Stimulated activated CD4-positive, alpha-beta T cell treated with anti-CD3 and anti-CD28 coated beads, TNF-alpha, amount 100 ng/mL, for 24 hours (primary cell): ENCODE data around the gene CYP3A7.
"Not testable (repeated sequence)": the region's sequence is repeated elsewhere in the genome, so short reads cannot be mapped to it uniquely, and the experiment has no call there.

Experiments
- DNase-seq, 3 experiments: peaks; one replicate each; pipeline ENCODE4 v3.0.0-alpha.2; 2020; ENCODE audit warnings: low read depth in 3 of 3

Gene CYP3A7

DNA sequence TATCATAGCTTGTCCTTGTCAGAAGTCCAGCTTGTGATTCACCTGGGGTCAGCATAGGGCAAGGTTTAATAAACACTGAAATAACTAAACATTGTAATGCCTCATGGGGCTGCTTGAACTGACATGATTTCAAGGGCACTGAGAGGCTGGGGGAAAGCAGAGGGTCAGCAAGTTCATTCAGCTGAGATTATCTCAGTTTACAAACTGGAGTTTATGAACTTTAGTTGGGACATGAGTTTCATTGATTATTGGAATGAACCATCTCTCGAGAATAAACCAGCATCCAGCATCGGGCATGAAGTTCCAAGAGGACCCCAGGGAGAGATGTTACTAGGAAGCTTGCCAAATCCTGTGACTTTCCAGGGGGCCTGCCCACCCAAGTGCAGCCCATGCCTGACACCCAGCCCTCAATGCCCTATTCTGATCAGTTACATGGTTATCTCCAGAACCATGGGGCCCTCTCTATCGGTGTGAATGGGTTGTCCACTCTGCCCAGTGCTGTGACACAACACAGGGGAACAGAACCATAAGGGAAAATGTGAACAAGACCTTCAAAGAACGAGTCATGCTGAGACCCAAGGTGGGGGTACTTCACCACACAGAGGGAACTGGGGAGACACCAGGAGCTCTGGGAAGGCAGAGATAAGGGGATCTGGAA is 7.9 kb upstream of the CYP3A7 start:
- no peak for DNase-seq

DNA sequence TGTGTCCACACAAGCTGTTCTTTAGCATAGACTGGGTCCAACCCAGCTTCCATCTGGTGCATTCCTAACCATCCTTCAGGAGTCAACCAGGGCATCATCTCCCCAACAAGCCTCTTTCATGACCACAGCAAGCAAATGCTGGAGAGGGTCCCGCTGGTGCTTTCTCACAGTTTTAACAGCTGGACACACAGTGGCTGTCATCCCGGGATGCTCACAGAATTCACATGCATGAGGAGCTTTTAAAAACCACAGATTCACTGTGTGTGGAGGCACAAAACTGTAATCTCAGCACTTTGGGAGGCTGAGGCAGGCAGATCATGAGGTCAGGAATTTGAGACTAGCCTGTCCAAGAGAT is 6.4 kb upstream of the CYP3A7 start:
- DNase-seq = no peak

DNA sequence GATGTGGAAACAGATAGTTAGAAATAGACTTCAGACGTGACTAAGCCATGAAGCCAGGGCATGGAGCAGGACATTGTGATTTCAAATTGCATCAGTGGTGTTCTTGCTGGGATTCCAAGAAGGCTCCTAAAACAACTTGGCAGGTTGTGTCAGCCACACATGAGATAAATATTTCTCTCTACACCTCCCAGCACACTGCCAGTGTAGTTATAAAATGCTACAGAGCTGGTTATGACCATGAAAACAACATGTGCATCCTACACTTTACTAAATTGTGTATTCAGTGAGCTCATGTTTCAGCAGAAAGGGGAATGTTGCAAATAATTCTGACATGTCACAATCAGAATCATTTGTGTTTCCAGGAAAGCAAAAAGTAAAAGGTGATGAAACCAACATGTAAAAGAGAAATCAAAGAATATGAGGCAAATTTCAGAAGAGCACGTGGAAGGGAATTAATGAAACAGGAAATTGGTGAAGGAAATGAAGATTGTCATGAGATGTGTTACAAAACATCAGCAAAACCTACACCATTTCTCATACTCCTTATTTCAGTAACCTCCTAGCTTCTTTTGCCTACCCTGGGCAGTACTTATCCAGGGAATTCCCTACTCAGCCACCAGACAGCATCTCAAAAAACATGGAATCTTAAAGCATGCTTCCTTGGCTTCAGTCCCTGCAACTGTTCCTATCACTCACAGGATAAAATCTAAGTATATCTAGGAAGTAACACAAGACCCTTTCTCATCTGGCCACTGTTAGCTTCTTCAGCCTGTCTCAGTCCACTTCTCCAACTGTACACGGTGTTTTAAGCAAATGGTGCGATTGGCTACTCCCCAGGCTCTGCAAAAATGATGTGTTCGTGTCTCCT is 5.8 kb upstream of the CYP3A7 start:
- no peak for DNase-seq

DNA sequence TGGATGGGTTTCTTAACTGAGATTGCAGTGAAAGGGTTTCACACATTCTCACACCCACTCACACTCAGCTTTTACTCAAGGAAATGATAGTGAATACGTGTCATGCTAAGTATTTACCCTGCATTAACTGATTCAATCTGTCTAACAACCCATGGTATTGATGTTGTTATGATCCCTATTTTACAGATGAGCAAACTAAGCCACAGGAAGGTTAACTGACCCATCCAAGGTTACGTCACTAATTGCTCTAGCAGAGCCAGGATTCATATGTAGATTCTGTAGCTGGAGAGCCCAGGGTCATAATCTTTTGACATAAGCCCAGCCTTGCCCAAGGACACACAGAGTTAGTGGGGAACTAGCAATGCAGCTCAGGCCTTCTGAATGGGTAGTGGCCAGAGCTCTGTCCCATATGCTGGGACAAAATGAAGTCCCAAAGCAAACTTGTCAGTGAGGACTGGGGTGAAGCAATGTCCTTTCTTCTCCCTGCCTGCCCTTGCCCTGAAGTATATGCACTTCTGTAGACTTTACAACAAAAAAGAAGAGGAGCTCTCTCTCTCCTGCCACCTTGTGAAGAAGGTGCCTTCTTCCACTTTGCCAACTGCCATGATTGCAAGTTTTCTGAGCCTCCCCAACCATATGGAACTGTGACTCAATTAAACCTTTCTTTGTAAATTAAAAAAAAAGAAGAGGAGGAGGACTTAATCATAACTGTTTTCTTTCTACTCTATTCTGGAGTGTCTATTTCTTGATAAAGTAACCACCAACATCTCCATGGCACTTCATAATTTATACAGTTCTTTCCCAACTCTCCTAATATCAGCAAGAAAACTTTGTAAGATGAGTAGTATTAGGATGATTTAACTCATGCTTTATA is 4.9 kb upstream of the CYP3A7 start:
- DNase-seq = no peak

DNA sequence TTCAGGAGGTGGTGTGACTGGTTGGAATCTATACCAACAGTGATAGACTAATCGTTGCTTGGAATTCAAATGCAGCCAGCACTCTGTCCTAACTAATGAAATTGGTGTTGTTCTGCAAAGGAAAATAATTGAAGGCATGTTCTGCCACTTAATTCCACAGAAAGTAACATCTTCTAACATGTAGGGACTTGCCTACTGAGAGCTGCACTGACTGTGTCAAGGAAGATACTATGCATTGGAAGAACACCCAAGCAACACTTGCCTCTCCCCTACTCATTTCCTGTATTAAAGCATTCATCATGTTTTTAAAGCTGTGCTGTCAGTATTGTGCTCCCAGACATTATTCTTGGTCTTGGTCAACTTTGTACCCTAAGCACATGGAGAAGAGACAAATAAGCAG is 2.7 kb upstream of the CYP3A7 start:
- DNase-seq = no peak

DNA sequence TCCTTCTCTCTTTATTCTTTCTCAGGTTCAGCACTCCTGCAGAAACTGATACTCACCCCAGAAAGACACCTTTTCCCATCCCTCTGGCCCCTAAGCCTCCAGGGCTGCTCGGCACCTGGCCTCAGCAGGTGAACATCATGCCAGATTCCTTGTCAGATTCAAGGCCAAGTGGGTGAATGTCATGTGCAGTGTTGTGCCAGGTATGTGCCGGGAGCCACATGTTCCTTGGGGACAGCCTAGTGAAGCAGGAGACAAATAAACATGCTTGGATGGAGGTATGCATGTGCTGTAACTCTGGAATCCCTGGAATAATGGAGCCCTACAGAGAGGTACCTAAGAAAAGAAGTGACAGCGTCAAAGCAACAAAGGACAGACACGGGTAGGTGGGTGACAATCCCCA is 1.7 kb upstream of the CYP3A7 start:
- DNase-seq = not testable (repeated sequence)

DNA sequence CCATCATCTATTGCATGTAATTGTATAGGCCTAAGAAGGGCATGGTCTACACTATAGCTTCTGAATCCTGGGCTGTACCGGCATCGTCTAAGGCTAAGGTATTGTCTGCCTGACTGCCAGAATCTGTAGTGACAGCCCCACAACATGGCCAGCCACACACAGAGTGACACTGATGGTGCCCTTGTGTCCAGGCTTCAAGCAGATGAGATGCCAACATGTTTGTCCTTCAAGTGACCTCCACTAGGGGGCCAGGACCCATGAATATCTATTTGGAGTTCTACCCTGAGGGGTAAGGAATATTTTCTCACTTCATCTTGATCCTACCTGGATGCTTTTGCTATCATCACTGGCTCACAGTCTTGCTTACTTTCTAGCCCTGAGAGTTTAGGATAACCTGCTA is 1.5 kb downstream of the CYP3A7 start:
- no peak for DNase-seq

DNA sequence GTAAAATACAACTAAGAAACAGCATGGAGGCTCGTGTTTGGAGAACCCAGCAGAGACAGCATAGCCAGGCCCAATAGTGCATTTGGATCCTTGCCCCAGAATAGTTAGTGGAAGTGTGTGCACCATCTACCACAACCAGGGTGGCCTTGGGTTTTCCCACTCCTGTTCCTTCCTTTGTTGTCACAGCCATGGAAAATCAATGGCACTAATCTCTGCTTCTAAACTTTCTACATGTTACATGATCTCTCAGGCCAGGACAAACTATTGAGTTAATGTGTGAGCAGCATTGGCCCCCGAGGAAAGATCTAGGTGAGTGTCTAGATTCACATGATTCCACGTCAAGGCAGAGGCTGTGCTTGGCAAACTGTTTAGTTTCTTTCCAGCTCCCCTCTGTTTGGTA is 2.0 kb downstream of the CYP3A7 start:
- no peak for DNase-seq

DNA sequence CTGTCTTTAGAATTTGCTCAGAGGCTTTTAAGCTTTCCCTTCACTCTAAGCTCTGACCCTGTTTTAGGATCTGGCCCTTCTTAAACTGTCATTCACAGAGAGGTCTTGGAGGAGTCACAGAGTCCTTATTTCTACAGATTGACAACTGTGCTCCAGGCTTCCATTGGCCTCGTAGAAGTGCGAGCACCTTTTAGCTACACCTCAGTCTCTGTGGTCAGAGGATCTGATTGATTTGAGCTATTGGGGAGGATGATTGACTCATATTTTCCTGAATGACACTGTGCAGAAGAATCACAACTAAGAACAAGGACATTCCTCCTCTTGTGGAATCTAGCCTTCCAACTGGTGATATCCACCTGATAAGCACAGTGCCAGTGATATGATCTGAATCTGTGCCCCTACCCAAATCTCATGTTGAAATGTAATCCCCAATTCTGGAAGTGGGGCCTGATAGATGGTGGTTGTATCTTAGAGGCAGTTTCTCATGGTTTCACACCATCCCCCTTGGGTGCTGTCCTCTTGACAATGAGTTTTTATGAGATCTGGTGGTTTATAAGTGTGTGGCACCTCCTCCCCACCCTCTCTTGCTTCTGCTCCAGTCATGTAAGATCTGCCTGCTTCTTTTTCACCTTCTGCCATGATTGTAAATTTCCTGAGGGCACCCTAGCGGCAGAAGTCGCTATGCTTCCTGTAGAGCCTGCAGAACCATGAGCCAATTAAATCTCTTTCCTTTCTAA is 3.2 kb downstream of the CYP3A7 start:
- no peak for DNase-seq

DNA sequence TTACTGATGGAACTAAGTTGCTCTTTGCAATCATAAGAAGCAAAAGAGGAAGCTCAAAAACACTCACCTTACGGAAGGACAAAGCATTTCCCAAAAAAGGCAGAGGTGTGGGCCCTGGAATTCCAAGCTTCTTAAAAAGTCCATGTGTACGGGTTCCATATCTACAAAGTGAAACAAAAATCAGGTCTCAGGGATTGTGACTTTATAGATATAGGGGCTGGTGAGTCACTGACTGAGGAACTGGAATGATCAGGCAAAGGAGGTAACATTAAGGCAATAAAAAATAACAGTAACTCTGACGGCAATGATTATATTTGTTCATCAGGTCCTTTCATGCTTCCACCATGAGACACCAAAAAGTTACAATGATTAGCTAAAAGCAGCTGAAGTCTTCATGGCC is 4.0 kb downstream of the CYP3A7 start:
- DNase-seq = no peak

DNA sequence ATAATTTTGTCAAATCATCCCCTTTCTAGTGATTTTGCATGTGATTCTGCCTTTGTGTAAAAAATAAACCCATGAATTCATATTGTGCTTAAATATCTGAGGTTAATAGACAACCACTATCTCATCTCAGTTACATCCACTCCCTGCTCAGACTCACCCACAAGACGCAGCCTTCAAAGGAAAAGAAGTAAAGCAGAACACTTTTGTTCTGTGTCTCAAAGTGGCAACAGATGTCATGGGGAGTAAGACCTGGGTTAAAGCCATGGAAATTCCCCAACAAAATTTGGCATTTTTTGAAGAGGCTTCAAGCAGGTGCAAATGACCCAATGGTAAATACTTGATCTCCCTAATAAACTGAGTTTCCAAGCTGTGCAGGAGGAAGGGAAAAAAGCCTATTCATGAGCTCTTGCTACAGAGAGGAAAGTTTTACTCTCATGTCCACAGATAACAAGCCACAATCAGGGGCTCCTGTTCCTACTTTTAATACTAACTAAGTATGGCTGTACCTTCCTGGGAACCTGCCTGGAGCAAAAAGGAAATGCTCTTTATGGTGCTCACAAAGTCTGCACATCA is 4.7 kb downstream of the CYP3A7 start:
- no peak for DNase-seq

DNA sequence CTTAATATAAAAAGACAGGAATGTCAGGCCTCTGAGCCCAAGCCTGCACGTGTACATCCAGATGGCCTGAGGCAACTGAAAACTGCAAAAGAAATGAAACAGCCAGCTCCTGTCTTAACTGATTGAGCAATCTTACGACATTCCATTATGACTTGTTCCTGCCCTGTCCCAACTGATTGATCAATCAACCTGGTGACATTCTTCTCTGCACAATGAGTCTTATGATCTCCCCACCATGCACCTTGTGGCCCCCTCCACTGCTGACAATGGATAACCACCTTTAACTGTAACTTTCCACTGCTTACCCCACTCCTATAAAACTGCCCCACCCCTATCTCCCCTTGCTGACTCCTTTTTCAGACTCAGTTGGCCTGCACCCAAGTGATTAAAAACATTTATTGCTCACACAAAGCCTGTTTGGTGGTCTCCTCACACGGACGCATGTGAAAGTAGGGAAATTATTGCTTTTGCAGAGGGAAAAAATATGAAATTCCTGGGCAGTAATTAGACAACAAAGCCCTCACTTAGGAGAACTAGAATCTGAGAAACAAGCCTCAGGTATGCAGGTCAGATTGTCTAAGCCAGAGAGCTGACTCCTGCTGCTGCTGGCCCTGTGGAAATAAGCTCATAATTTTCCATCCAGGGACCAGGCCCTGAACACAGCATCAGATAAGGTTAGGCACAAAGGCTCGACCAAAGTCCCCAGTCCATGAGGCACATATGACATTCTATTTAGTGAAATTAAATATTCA is 5.3 kb downstream of the CYP3A7 start:
- DNase-seq = no peak

DNA sequence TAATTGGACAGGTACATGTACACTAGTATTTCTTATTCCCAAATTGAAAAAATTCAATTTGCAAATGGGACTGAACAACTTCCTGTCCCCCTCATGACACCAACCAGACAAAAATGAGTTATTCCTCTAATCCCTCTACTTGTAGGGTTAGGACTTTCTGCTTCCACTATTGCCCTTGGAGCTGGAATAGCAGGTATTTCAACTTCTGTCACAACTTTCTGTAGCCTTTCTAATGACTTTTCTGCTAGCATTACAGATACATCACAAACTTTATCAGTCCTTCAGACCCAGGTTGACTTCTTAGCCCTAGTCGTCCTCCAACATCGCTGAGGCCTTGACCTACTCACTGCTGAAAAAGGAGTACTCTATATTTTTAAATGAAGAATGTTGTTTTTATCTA is 6.4 kb downstream of the CYP3A7 start:
- no peak for DNase-seq

DNA sequence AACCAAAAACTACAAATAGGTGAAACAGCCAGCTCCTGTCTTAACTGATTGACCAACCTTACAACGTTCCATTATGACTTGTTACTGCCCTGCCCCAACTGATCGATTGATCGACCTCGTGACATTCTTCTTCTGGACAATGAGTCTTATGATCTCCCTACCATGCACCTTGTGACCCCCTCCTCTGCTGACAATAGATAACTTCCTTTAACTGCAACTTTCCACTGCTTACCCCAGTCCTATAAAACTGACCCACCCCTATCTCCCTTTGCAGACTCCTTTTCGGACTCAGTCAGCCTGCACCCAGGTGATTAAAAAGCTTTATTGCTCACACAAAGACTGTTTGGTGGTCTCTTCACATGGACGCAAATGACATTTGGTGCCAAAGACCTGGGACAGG is 11.8 kb downstream of the CYP3A7 start:
- DNase-seq = not testable (repeated sequence)

DNA sequence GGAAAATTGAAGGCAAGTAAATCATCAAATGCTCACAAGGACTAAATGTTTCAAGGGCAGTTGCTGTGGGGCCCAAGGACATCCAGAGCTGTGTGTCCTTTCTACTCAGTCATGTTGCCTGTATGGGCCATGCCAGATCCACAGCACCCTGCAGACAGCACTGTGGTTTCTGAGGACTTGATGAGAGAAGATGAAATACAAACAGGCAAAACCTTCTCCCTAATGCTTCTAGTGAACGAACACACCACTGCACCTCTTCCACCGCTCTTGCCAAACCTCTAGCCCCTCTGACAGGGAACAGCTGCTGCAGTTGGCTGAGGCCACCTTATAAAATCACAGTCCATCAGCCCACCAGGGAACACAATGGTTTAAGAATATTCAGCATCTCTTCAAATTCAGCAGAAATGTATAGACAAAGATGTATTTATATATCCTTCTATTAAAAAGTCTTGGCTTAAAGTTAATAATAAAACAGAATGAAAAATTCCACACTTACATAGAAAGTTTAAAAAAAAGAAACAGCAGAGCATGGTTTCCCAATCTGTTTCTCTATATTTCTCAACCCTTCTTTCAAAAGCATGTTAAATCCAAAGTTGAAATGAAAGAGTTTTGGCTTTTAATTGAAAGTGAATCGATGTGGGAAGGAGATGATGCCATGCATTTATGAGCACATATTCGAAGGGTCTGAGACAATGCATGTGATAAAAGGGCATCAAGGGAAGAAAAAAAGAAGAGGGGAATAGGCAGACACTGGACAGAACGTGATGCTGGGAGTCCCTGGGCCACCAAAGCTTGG is 14.0 kb downstream of the CYP3A7 start:
- DNase-seq = no peak

DNA sequence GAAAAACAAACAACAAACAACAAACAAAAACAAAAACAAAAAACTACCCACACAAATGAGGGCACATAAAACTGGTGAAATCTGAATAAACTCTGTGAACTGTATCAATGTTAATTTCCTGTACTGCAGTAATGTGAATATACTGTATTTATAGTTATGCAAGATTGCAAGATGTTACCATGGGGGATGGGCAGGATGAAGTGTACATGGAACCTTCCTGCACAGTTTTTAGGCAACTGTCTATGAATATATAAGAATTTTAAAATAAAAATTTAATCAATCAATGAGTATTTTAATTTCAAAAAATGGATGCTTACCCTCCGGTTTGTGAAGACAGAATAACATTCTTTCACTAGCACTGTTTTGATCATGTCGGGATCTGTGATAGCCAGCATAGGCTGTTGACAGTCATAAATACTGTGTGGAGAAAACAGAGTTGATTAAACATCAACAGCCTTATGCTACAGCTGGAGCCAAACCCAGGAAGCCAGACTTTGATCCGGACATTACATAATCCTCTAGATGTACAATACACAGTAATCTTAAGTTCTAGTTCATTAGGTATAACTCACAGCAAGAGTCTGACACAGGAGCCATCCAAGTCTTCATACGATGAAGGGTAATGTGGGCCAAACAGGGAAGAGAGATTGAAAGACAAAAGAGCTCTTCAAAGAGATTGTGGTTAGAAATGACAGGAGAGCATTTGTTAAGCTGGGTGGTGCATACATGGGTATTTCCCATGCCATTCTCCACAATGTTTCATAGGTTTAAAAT is 14.8 kb downstream of the CYP3A7 start:
- DNase-seq = no peak

DNA sequence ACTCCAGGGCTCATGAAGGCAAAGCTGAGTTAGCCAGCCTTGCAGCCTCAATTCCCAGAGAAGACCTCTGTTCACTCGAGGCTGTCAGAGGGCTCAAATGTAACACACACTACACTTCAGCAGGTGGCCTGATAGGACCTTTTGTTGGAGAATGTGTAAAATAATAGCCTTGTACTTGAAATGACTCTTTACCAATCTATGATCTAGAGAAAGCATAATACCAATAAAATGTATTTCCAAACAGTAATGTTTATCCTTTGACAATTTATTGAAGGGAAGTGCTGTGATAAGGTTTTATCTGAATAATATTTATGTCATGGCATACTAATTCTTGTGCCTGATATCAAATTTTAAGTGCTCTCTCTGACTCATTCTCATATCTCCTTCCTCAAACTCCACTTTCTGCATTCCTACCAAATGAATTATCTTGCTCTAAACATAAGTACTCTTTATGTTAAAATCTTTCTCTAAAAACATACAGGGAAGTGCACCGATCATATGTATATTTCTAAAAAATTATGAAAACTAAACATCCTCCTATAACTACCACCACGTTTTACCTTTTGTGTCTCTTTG is 20.9 kb downstream of the CYP3A7 start:
- no peak for DNase-seq

DNA sequence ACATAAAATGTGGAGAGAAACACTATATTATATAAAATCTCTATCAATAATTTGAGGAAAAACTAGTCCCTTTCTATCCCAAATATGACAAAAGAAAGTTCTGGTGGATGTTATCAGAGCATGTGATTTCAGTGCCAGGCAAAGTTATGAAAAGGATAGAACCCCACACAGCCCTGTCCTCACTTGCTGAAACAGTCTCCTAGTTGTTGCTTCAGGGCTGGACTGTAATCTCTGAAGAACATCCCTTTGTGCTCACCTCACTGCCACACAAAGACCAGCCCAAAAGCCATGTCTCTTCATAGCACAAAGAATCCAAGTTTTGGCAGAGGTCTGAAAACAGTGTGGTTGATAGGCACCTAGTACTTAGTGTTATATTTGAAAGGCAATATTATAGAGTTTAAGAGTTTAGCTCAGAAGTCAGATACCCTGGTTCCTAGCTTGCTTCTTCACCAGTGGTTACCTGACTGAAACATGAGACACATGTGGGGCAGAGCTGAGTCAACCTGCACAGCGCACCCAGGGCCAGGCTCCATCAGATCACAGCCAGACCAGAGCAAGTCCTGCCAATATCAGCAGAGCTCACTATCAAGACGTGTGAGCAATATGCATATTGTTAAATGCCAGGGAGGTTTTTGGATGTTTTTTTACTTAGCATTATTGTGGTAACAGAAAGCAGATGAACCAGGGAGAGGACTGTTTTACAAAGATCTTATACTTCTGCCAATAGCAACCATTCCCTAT is 25.0 kb downstream of the CYP3A7 start:
- DNase-seq = no peak
